WERI-Rb-1 (cell line): ENCODE results near the gene NRF1.

Experiments used
- DNase-seq: peaks from one replicate; pipeline ENCODE4 v3.0.0-alpha.2; 2020
- H3K27ac ChIP-seq: fragments of 250-450 bp; sonication (Bioruptor Pico); 2 replicates; pipeline ENCODE4 v1.5.1; 2020; ENCODE audit warnings: mild to moderate bottlenecking, moderate library complexity
- H3K27me3 ChIP-seq: fragments of 250-450 bp; sonication (Bioruptor Pico); 2 replicates; pipeline ENCODE4 v1.5.1; 2021; ENCODE audit warnings: mild to moderate bottlenecking, low read depth, moderate library complexity; ENCODE audit not compliant: insufficient read depth, severe bottlenecking
- H3K36me3 ChIP-seq: fragments of 250-450 bp; sonication (Bioruptor Pico); 2 replicates; pipeline ENCODE4 v1.5.1; 2020; ENCODE audit warnings: mild to moderate bottlenecking, moderate library complexity
- H3K4me3 ChIP-seq: 2 replicates; pipeline ENCODE4 v1.5.1; 2011; ENCODE audit warnings: low read depth, mild to moderate bottlenecking, control low read depth, low read length
- H3K9me3 ChIP-seq: fragments of 250-450 bp; sonication (Bioruptor Pico); 2 replicates; pipeline ENCODE4 v1.5.1; 2021; ENCODE audit warnings: mild to moderate bottlenecking, moderate library complexity; ENCODE audit not compliant: severe bottlenecking
- TF ChIP-seq, protein P1 (sequence below): IDR thresholded peaks from 2 replicates; pipeline ENCODE4 v1.5.1; 2011; ENCODE audit warnings: low read depth, mild to moderate bottlenecking, control low read depth, inconsistent platforms, low read length

The NRF1 gene

DNA sequence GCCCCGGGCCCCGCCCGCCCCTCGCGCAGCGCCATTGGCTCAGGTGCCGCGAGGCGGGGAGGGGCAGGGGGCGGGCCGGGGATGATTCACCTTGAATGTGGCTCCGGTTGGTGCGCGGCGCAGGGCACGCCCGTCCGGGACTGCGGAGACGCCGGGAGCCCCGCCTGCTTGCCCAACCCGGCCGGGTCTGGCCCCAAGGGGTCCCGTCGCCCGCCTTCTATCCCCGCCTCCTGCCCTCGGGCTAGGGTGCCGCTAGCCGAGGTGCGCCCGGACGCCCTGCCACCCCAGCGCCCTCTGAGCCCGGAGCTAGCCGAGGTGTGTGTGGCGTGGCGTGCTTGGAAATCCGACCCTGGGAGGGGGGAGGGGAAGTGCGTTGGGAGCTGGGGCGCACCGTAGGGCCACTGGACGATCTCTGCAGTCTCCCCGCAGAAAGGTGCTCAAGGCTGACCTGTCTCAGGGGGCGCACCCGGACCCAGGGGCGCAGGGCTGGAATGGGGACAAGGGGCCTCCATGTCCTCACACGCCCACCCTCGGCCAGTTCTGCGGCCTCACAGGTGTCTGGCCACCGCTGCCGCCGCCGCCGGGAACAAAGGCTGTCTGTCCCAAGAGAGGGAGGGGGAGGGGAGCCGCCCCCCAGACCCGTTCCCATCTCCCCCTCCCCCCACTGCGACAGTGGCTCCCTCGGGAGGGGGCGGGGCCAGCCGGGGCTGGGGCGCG lies 168.9 kb downstream of the NRF1 start:
- no peaks in the 10 kb centered on the region for H3K27me3 ChIP-seq
- H3K36me3 ChIP-seq, result peaks cover 43% of the 10 kb centered on the region
- no peaks in the 10 kb centered on the region for H3K9me3 ChIP-seq
- DNase-seq, result peak; percentile 98
- peak overlapping the region; percentile 97 for H3K27ac ChIP-seq
- peak overlapping the region; percentile 85 for H3K4me3 ChIP-seq
- TF ChIP-seq, protein P1, sequence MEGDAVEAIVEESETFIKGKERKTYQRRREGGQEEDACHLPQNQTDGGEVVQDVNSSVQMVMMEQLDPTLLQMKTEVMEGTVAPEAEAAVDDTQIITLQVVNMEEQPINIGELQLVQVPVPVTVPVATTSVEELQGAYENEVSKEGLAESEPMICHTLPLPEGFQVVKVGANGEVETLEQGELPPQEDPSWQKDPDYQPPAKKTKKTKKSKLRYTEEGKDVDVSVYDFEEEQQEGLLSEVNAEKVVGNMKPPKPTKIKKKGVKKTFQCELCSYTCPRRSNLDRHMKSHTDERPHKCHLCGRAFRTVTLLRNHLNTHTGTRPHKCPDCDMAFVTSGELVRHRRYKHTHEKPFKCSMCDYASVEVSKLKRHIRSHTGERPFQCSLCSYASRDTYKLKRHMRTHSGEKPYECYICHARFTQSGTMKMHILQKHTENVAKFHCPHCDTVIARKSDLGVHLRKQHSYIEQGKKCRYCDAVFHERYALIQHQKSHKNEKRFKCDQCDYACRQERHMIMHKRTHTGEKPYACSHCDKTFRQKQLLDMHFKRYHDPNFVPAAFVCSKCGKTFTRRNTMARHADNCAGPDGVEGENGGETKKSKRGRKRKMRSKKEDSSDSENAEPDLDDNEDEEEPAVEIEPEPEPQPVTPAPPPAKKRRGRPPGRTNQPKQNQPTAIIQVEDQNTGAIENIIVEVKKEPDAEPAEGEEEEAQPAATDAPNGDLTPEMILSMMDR, result no peak

DNA sequence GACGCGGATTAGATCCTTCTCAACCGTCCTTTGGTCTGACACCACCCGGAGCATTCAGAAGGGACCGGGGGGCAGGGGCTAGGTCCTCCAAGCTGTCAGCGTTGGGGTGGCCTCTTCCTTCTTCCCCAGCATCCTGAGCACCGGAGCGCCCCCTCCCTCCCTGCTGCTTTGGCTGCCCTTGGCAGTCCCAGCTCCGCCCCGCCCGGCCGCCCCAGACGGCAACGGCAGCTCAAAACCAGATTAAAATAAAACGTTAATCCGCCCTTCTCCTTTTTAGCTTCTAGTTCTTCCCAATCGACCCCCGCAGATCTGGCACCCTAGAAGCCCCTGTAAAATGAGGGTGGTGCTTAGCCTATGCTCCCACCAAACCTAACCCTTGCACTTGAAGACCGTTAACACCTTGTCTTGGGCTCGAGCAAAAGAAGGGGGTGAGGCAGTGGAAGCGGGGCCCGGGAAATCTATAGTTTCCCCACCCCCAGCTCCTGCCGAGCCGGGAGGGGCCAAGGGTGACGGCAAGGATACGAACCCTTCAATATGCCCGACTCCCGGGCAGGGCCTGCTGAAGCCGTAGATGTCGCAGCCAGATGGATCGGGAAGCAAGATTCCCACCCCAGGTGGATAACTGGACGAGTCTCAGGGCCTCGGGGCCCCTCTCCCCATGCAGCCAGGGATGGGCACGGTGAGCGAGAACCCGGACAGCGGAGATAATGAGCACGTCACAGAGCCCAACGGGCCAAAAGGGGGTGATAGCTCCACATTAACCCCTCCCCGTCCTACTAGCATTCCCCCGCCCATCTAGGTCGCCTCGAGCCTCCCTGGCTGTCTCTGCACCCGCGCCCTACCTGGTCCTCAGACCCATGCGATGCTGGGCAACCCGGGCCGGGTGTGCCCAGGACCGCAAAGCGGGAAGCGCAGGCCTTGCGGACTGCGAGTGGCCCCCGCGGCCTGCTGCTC lies 169.7 kb downstream of the NRF1 start:
- H3K9me3 ChIP-seq, result no peaks in the 10 kb centered on the region
- peak; percentile 97 for DNase-seq
- TF ChIP-seq, protein P1, result 0 out of 2 replicates have a peak, but pooled peaks have one; percentile 3
- H3K27ac ChIP-seq, result peak overlapping the region; percentile 97
- H3K4me3 ChIP-seq, result peak overlapping the region; percentile 85
- H3K36me3 ChIP-seq, result peaks cover 37% of the 10 kb centered on the region
- no peaks in the 10 kb centered on the region for H3K27me3 ChIP-seq

GRCh38 chr7:129781928-129782817 lies 170.7 kb downstream of the NRF1 start:
- Histone ChIP-seq H3K4me3 (peak overlapping the region; percentile 85), H3K27me3 (no peaks in the 10 kb centered on the region), H3K27ac (peak overlapping the region; percentile 97), H3K9me3 (no peaks in the 10 kb centered on the region), H3K36me3 (peaks cover 30% of the 10 kb centered on the region)
- DNase-seq, result peak; percentile 86
- TF ChIP-seq, protein P1, result no peak

DNA sequence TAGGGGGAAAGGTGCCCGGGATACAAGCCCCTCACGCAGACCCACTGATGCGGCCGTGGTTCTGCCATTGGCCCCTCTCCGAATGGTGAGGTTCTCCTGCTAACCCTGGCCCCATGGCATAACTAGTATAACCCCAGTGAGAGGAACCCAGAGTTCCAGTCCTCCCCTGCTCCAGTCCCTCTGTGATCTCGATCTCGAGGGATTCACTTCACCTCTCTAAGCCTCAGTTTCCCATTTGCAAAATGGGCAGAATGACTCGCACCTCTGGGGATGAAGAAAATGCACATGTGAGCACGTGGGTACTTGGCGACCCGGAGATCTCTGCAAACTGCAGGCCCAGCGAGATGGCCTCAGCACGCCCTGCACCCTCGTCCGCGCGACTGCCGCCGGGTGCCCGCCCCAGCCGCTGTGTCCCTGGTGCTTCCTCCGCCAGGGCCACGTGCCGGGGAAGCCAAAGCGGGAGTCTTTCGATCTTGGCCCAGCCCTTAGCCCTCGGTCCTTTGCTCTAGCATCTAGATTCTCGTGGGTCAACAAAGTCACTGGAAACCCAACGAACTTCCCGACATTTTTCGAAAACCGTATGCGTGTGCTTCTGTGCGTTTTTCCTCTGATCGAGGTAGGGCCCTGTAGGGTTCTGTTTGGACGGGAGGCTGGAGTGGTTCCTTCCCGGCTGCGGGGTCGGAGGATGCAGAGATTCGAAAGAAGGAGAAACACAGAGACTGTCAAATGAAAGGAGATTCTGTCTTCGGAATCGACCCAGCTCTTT lies 171.5 kb downstream of the NRF1 start:
- Histone ChIP-seq H3K4me3 (peak overlapping the region; percentile 85), H3K27ac (peak overlapping the region; percentile 97), H3K27me3 (no peaks in the 10 kb centered on the region), H3K9me3 (no peaks in the 10 kb centered on the region), H3K36me3 (peaks cover 22% of the 10 kb centered on the region)
- DNase-seq, result no peak
- TF ChIP-seq, protein P1, result no peak

DNA sequence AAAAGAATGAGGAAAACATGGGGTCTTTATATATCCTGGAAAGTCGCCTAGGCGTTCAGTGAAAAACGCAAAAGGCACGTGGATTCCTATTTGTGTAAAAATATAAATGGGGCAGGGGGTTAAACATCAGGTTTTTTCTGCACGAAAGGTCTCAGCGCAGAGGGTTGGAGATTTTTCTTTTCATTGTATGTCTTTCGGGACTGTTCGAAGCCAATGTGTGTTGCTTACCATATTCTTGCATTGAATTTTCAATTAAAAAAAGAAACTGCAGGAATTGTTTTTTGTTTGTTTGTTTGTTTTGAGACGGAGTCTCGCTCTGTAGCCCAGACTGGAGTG lies 172.0 kb downstream of the NRF1 start:
- Histone ChIP-seq H3K4me3 (no peak overlapping the region), H3K27me3 (no peaks in the 10 kb centered on the region)
- TF ChIP-seq, protein P1, result no peak

More for the DNA sequence above, 172.0 kb downstream of the NRF1 start:
- Histone ChIP-seq H3K9me3 (no peaks in the 10 kb centered on the region), H3K27ac (no peak overlapping the region), H3K36me3 (peaks cover 16% of the 10 kb centered on the region)
- no peak for DNase-seq
